BJ (cell line): ENCODE results near the gene VAV2. TPM values are rescaled to one million over a fixed set of nuclear protein-coding genes. Genes with fewer than 3 reads are reported as not detected.

Experiments used
- CTCF ChIA-PET: fragments of 350-600 bp; formaldehyde crosslinking; extraction: SDS; loops from one replicate; lab custom pipeline; 2021; ENCODE audit warnings: antibody characterized with exemption, inconsistent platforms; lab: Yijun Ruan, JAX
- POLR2A ChIA-PET: fragments of 300-600 bp; sonication (Branson Sonifier 250); formaldehyde crosslinking; extraction: SDS; loops from one replicate; lab custom pipeline; 2021; ENCODE audit warnings: antibody characterized with exemption; lab: Charles Lee
- DNase-seq: peaks from one replicate; pipeline ENCODE4 v3.0.0-alpha.2; 2011; ENCODE audit warnings: low read depth
- H3K27me3 ChIP-seq: 2 replicates; pipeline ENCODE4 v1.6.0; 2011; ENCODE audit warnings: low read length; ENCODE audit not compliant: control insufficient read depth, insufficient read depth
- H3K36me3 ChIP-seq: 2 replicates; pipeline ENCODE4 v1.5.1; 2011; ENCODE audit warnings: low read length; ENCODE audit not compliant: control insufficient read depth, insufficient read depth
- H3K4me3 ChIP-seq: 2 replicates; pipeline ENCODE4 v1.5.1; 2011; ENCODE audit warnings: low read depth, mild to moderate bottlenecking, control low read depth, low read length
- CTCF ChIP-seq: IDR thresholded peaks from 2 replicates; pipeline ENCODE4 v1.5.1; 2011; ENCODE audit warnings: low read depth, mild to moderate bottlenecking, control low read depth, inconsistent platforms, low read length, moderate library complexity; ENCODE audit not compliant: insufficient read depth
- polyA plus RNA-seq: library from polyadenylated mRNA; depleted of rRNA; stranded (reverse); fragments of >200 nt; gene quantifications from 2 replicates; pipeline ENCODE4 v1.2.3, GENCODE V29; 2011

VAV2 gene
- polyA plus RNA-seq, 1 experiment: 9.9 TPM

GRCh38 chr9:133818444-133818843, 173.7 kb downstream of the VAV2 start:
- no peak for DNase-seq
- no peaks in the 10 kb centered on the region for H3K27me3 ChIP-seq
- CTCF ChIA-PET: interaction anchor here (0.6 to 0.8 kb wide), 2 partner anchors 17 to 175 kb away, joined by 3 read pairs; no protein-coding TSS in a partner anchor
- POLR2A ChIA-PET: no interaction called here
- H3K4me3 ChIP-seq: no peak overlapping the region
- peaks cover 2% of the 10 kb centered on the region for H3K36me3 ChIP-seq
- TF ChIP-seq CTCF: no peak

GRCh38 chr9:133815781-133816180, 176.3 kb downstream of the VAV2 start:
- POLR2A ChIA-PET: no interaction called here
- Histone ChIP-seq H3K4me3 (no peak overlapping the region), H3K36me3 (peaks cover 9% of the 10 kb centered on the region), H3K27me3 (no peaks in the 10 kb centered on the region)
- no peak for TF ChIP-seq CTCF
- DNase-seq: no peak
- CTCF ChIA-PET: interaction anchor here (1.2 to 1.3 kb wide), 2 partner anchors 22 to 178 kb away, joined by 4 to 5 read pairs; no protein-coding TSS in a partner anchor

GRCh38 chr9:133814586-133815208, 177.4 kb downstream of the VAV2 start:
- H3K4me3 ChIP-seq: no peak overlapping the region
- TF ChIP-seq CTCF: no peak
- H3K27me3 ChIP-seq: no peaks in the 10 kb centered on the region
- no peak for DNase-seq
- CTCF ChIA-PET: interaction anchor here (1.3 kb wide), 1 partner anchor 179 kb away, joined by 4 read pairs; no protein-coding TSS in a partner anchor
- POLR2A ChIA-PET: interaction anchor here (0.6 kb wide), 1 partner anchor 164 kb away, joined by 3 read pairs; no protein-coding TSS in a partner anchor
- peaks cover 9% of the 10 kb centered on the region for H3K36me3 ChIP-seq

- CTCF ChIA-PET: no interaction called here
Measured at GRCh38 chr9:133813749-133814585, 178.2 kb downstream of the VAV2 start.

More at GRCh38 chr9:133813749-133814585, 178.2 kb downstream of the VAV2 start:
- no peak for DNase-seq
- H3K4me3 ChIP-seq: no peak overlapping the region
- peaks cover 13% of the 10 kb centered on the region for H3K36me3 ChIP-seq
- POLR2A ChIA-PET: interaction anchor here (0.6 to 0.7 kb wide), 2 partner anchors 165 to 323 kb away, joined by 3 read pairs; no protein-coding TSS in a partner anchor
- TF ChIP-seq CTCF: no peak
- no peaks in the 10 kb centered on the region for H3K27me3 ChIP-seq
